Mammary epithelial cell (primary cell): ENCODE measurements around the gene PSTK.

Experiments
- CTCF ChIP-seq, 2 donors: IDR thresholded peaks in 1 of 2; conservative IDR thresholded peaks in 1 of 2; 2 replicates each; pipeline ENCODE4 v1.5.1; 2011 to 2012; ENCODE audit warnings: inconsistent platforms in 2 of 2, low read length in 2 of 2, mild to moderate bottlenecking in 2 of 2, control low read depth in 1 of 2, low read depth in 1 of 2; ENCODE audit not compliant: insufficient read depth in 1 of 2; ENCODE audit errors: extremely low read depth in 1 of 2
- EZH2 ChIP-seq: IDR thresholded peaks from 2 replicates; pipeline ENCODE4 v1.6.1; 2012; ENCODE audit warnings: low read length, inconsistent platforms, borderline replicate concordance

DNA sequence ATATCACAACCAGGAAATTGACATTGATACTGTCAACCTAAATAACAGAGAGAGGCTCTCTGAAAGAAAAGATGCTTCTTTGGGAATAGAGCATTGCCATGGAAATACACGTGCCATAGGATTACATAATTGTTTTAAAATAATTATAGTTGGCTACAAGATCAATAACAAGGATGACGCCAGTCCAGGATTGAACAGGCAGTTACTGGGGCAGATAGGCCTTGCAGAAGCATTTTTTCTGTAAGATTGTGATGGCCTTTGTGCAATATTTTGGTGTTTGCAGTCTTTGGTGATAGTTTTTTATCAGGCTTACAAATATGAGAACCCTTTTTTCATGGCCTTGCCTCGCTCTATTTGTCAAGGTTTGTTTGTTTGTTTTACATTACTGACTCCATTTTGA lies 39.1 kb downstream of the PSTK start:
- no peak for TF ChIP-seq CTCF (conservative IDR thresholded peaks at IDR 0.05 in 1 of 2, IDR thresholded peaks at IDR 0.05 in 1 of 2; ENCODE audit: extremely low read depth in 1 of 2, insufficient read depth in 1 of 2, low read depth in 1 of 2, low read length in 2 of 2)
- TF ChIP-seq EZH2: no peak
